T-cell (primary cell): Measurements from ENCODE around the gene CLIP1. TPM values are rescaled to one million over a fixed set of nuclear protein-coding genes. Genes with fewer than 3 reads are reported as not detected.
"Not testable (repeated sequence)": the region's sequence is repeated elsewhere in the genome, so short reads cannot be mapped to it uniquely, and the experiment has no call there.

Experiments used
- ATAC-seq, 4 experiments: fragments of 200-7000 bp in 3 of 4; fragments of 150-1000 bp in 1 of 4; cut with Tn5 transposase; replicated peaks in 1 of 4; 1 replicate in 3 of 4; 2 replicates in 1 of 4; pipeline ENCODE4 v1.10.0; 2021; ENCODE audit warnings: moderate library complexity in 3 of 4, mild to moderate bottlenecking in 2 of 4, moderate number of reproducible peaks in 1 of 4
- CTCF ChIA-PET, 2 donors: fragments of 300-600 bp; sonication (Branson Sonifier 250); formaldehyde crosslinking; loops; one replicate each; lab custom pipeline; 2022; ENCODE audit warnings: antibody characterized with exemption in 2 of 2; lab: Charles Lee
- POLR2A ChIA-PET, 2 donors: fragments of 300-600 bp; sonication (Branson Sonifier 250); formaldehyde crosslinking; loops; one replicate each; lab custom pipeline; 2022; ENCODE audit warnings: antibody characterized with exemption in 2 of 2; lab: Charles Lee
- DNase-seq, 35 experiments: peaks; one replicate each; pipeline versions ENCODE4 v3.0.0 to v3.0.0-alpha.2; 2013 to 2023
- H3K27ac ChIP-seq: one replicate; pipeline ENCODE4 v1.5.1; 2013; ENCODE audit warnings: low read length
- H3K27me3 ChIP-seq, 2 experiments: replicated peaks in 1 of 2; 1 replicate in 1 of 2; 2 replicates in 1 of 2; pipeline versions ENCODE4 v1.6.1 to v1.7.0; 2013; ENCODE audit warnings: low read length in 1 of 2, mixed read lengths in 1 of 2; ENCODE audit not compliant: control insufficient read depth in 2 of 2, insufficient read depth in 2 of 2; ENCODE audit errors: extremely low read depth in 1 of 2
- H3K36me3 ChIP-seq, 2 donors: 1 replicate in 1 of 2; 2 replicates in 1 of 2; pipeline versions ENCODE4 v1.6.1 to v1.7.0; 2013; ENCODE audit warnings: low read length in 1 of 2; ENCODE audit not compliant: control insufficient read depth in 2 of 2, insufficient read depth in 1 of 2; ENCODE audit errors: extremely low read depth in 1 of 2
- H3K4me1 ChIP-seq, 2 experiments: 1 replicate in 1 of 2; 2 replicates in 1 of 2; pipeline versions ENCODE4 v1.6.1 to v1.7.0; 2013; ENCODE audit warnings: low read length in 2 of 2, mixed read lengths in 1 of 2; ENCODE audit not compliant: insufficient read depth in 2 of 2, control insufficient read depth in 1 of 2; ENCODE audit errors: extremely low read depth in 1 of 2
- H3K4me3 ChIP-seq, 2 donors: 1 replicate in 1 of 2; 2 replicates in 1 of 2; pipeline versions ENCODE4 v1.5.1 to v1.7.0; 2013; ENCODE audit warnings: mild to moderate bottlenecking in 2 of 2, low read length in 1 of 2, moderate library complexity in 1 of 2; ENCODE audit not compliant: control insufficient read depth in 1 of 2; ENCODE audit errors: extremely low read depth in 1 of 2
- H3K9me3 ChIP-seq: 2 replicates; pipeline ENCODE4 v1.7.0; 2013
- H3K27ac Mint-ChIP-seq, 2 donors: one replicate each; pipeline ENCODE4 v1.8.0; 2020 to 2021; ENCODE audit warnings: mild to moderate bottlenecking in 2 of 2, mixed read lengths in 2 of 2
- H3K27me3 Mint-ChIP-seq, 2 donors: one replicate each; pipeline ENCODE4 v1.8.0; 2021 to 2022; ENCODE audit warnings: mixed read lengths in 2 of 2
- H3K36me3 Mint-ChIP-seq: one replicate; pipeline ENCODE4 v1.8.0; 2021; ENCODE audit warnings: mixed read lengths
- H3K4me1 Mint-ChIP-seq, 3 donors: one replicate each; pipeline ENCODE4 v1.8.0; 2020 to 2022; ENCODE audit warnings: mixed read lengths in 3 of 3, mild to moderate bottlenecking in 1 of 3
- H3K4me3 Mint-ChIP-seq, 3 donors: one replicate each; pipeline ENCODE4 v1.8.0; 2020 to 2022; ENCODE audit warnings: mild to moderate bottlenecking in 3 of 3, mixed read lengths in 3 of 3, moderate library complexity in 3 of 3
- H3K9me3 Mint-ChIP-seq, 3 donors: one replicate each; pipeline ENCODE4 v1.8.0; 2020 to 2022; ENCODE audit warnings: mixed read lengths in 3 of 3
- WGBS: methylation state at CpG from one replicate; pipeline ENCODE4 v1.1.5; 2013; ENCODE audit warnings: missing lambda C conversion rate; ENCODE audit not compliant: insufficient coverage; 5-methylcytosine and 5-hydroxymethylcytosine counted together
- total RNA-seq, 35 experiments: library from RNA in 6 of 35; stranded (reverse) in 6 of 35; fragments of 120-200 nt in 1 of 35; gene quantifications; one replicate each; pipeline versions ENCODE4 v1.2.1 to v1.2.4 and lab custom pipeline; 2013 to 2026

The CLIP1 gene
- total RNA-seq, 5 donors from 2014 or later (not counting 1 experiment from before 2014, with no cell fraction given): 47.2 to 69.5 (median 59.4) TPM

GRCh38 chr12:122454739-122455138 is 32.3 kb upstream of the CLIP1 start:
- no peak for DNase-seq
- 62% methylated on average over 4 of the region's 6 CpGs for WGBS
- POLR2A ChIA-PET: interaction anchor here in 1 of 2 donors (0.6 kb wide), 1 partner anchor 13 kb away, joined by 3 read pairs; no protein-coding TSS in a partner anchor
- H3K27me3 Mint-ChIP-seq: no peaks in the 10 kb centered on the region
- H3K27ac ChIP-seq: no peak overlapping the region
- H3K4me3 ChIP-seq: no peak overlapping the region
- H3K36me3 ChIP-seq: no peaks in the 10 kb centered on the region
- no peak for ATAC-seq
- peak overlapping the region in 1 of 2 donors; percentile 22 for H3K27ac Mint-ChIP-seq
- peaks cover 18 to 33% of the 10 kb centered on the region in 2 experiments for H3K4me1 ChIP-seq
- H3K27me3 ChIP-seq: no peaks in the 10 kb centered on the region
- no peaks in the 10 kb centered on the region for H3K9me3 Mint-ChIP-seq
- peak overlapping the region in 1 of 3 donors; percentile 46 for H3K4me3 Mint-ChIP-seq
- H3K36me3 Mint-ChIP-seq: no peaks in the 10 kb centered on the region
- no peaks in the 10 kb centered on the region for H3K9me3 ChIP-seq
- peaks cover 26 to 39% (median 34%) of the 10 kb centered on the region in 3 donors for H3K4me1 Mint-ChIP-seq
- CTCF ChIA-PET: no interaction called here

- CTCF ChIA-PET: no interaction called here
- Mint-ChIP-seq H3K27me3 (no peaks in the 10 kb centered on the region), H3K27ac (peak overlapping the region; percentile 94 to 100), H3K4me1 (peaks cover 26 to 39% (median 34%) of the 10 kb centered on the region in 3 donors), H3K36me3 (no peaks in the 10 kb centered on the region), H3K9me3 (no peaks in the 10 kb centered on the region), H3K4me3 (peak overlapping the region in 2 of 3 donors; percentile 66 to 71)
- Histone ChIP-seq H3K9me3 (no peaks in the 10 kb centered on the region), H3K27me3 (no peaks in the 10 kb centered on the region), H3K27ac (peak overlapping the region; percentile 66), H3K4me1 (peaks cover 18 to 33% of the 10 kb centered on the region in 2 experiments), H3K4me3 (no peak overlapping the region), H3K36me3 (no peaks in the 10 kb centered on the region)
- no peak for ATAC-seq
- POLR2A ChIA-PET: interaction anchor here in 1 of 2 donors (0.6 kb wide), 2 partner anchors 14 to 129 kb away, joined by 3 read pairs; no protein-coding TSS in a partner anchor
- no peak for DNase-seq
- WGBS: 98% methylated on average over 7 of the region's 12 CpGs
Observed at GRCh38 chr12:122454250-122454721, 31.8 kb upstream of the CLIP1 start.

- Mint-ChIP-seq H3K4me3 (peak overlapping the region; percentile 66 to 71 (median 66)), H3K4me1 (peaks cover 26 to 37% (median 33%) of the 10 kb centered on the region in 3 donors), H3K36me3 (no peaks in the 10 kb centered on the region), H3K9me3 (no peaks in the 10 kb centered on the region), H3K27me3 (no peaks in the 10 kb centered on the region), H3K27ac (peak overlapping the region; percentile 94 to 100)
- Histone ChIP-seq H3K4me3 (no peak overlapping the region), H3K27ac (peak overlapping the region; percentile 66), H3K9me3 (no peaks in the 10 kb centered on the region), H3K27me3 (no peaks in the 10 kb centered on the region), H3K4me1 (peaks cover 18 to 29% of the 10 kb centered on the region in 2 experiments), H3K36me3 (no peaks in the 10 kb centered on the region)
- WGBS: 60% methylated on average over 5 of the region's 11 CpGs
- DNase-seq: peak in 7 of 35 experiments; percentile 2 to 34 (median 9)
- peak in 3 of 4 experiments; percentile 24 to 39 (median 36) for ATAC-seq
- POLR2A ChIA-PET: interaction anchor here in 1 of 2 donors (0.6 kb wide), 1 partner anchor 261 kb away, joined by 3 read pairs; no protein-coding TSS in a partner anchor
- CTCF ChIA-PET: interaction anchor here in 1 of 2 donors (1.6 kb wide), 1 partner anchor 19 kb away, joined by 5 read pairs; no protein-coding TSS in a partner anchor
Observed at GRCh38 chr12:122452701-122453285, 30.3 kb upstream of the CLIP1 start.

- Mint-ChIP-seq H3K4me1 (peaks cover 24% of the 10 kb centered on the region in 3 donors), H3K9me3 (no peaks in the 10 kb centered on the region), H3K36me3 (no peaks in the 10 kb centered on the region), H3K4me3 (no peak overlapping the region), H3K27ac (no peak overlapping the region), H3K27me3 (no peaks in the 10 kb centered on the region)
- no peak overlapping the region for H3K27ac ChIP-seq
- ATAC-seq (no peak), DNase-seq (no peak)
- no peak overlapping the region for H3K4me3 ChIP-seq
- H3K27me3 ChIP-seq: no peaks in the 10 kb centered on the region
- WGBS: no CpG with 5 or more reads among the region's 2 CpGs
- H3K4me1 ChIP-seq: peaks cover 17 to 23% of the 10 kb centered on the region in 2 experiments
- CTCF ChIA-PET: interaction anchor here (0.6 to 0.8 kb wide), 3 partner anchors 22 to 225 kb away, joined by 3 to 4 read pairs (median 3); no protein-coding TSS in a partner anchor
- H3K36me3 ChIP-seq: no peaks in the 10 kb centered on the region
- POLR2A ChIA-PET: interaction anchor here in 1 of 2 donors (0.6 kb wide), 1 partner anchor 23 kb away, joined by 3 read pairs; no protein-coding TSS in a partner anchor
- H3K9me3 ChIP-seq: no peaks in the 10 kb centered on the region
Observed at GRCh38 chr12:122449317-122449716, 26.8 kb upstream of the CLIP1 start.

- H3K4me1 ChIP-seq, H3K4me3 Mint-ChIP-seq, POLR2A ChIA-PET, H3K4me3 ChIP-seq, H3K36me3 ChIP-seq, H3K36me3 Mint-ChIP-seq, H3K27ac ChIP-seq, H3K27ac Mint-ChIP-seq, DNase-seq, H3K4me1 Mint-ChIP-seq, H3K9me3 ChIP-seq, H3K9me3 Mint-ChIP-seq, ATAC-seq, H3K27me3 ChIP-seq, H3K27me3 Mint-ChIP-seq: not testable (repeated sequence)
- CTCF ChIA-PET: interaction anchor here in 1 of 2 donors (0.6 kb wide), 1 partner anchor 1135 kb away, joined by 3 read pairs; no protein-coding TSS in a partner anchor
- WGBS: 80% methylated on average over 1 of the region's 3 CpGs
Observed at GRCh38 chr12:122447825-122448224, 25.4 kb upstream of the CLIP1 start.

GRCh38 chr12:122446390-122446789 is 23.9 kb upstream of the CLIP1 start:
- H3K4me1 ChIP-seq, H3K4me3 Mint-ChIP-seq, H3K4me1 Mint-ChIP-seq, DNase-seq, H3K36me3 ChIP-seq, H3K36me3 Mint-ChIP-seq, H3K27me3 Mint-ChIP-seq, POLR2A ChIA-PET, ATAC-seq, H3K9me3 ChIP-seq, CTCF ChIA-PET, H3K27ac ChIP-seq, H3K27ac Mint-ChIP-seq, H3K27me3 ChIP-seq, H3K9me3 Mint-ChIP-seq, H3K4me3 ChIP-seq: not testable (repeated sequence)
- WGBS: 71% methylated on average over 2 of the region's 6 CpGs
